ENCODE data around the gene ADTRP.

DNA sequence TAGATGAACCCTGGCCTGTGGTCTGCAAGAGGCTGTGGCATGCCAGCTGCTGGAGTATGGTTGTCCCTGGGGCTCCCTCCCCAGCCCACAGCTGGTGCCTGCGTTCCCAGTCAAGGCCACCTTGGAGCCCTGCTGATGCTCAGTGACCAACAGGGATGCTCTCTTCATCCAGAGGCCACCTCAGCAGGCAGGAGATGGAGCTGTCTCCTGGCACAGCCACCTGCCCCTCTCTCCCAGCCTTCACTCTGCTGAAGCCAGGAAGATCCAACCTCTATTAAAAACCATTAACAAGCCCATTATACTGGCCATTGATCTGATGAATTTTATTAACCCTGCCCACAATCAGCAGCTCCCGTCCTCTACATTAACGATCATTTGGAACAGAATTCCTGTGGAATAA lies 40.4 kb downstream of the ADTRP start:
- TF ChIP-seq, protein P1, sequence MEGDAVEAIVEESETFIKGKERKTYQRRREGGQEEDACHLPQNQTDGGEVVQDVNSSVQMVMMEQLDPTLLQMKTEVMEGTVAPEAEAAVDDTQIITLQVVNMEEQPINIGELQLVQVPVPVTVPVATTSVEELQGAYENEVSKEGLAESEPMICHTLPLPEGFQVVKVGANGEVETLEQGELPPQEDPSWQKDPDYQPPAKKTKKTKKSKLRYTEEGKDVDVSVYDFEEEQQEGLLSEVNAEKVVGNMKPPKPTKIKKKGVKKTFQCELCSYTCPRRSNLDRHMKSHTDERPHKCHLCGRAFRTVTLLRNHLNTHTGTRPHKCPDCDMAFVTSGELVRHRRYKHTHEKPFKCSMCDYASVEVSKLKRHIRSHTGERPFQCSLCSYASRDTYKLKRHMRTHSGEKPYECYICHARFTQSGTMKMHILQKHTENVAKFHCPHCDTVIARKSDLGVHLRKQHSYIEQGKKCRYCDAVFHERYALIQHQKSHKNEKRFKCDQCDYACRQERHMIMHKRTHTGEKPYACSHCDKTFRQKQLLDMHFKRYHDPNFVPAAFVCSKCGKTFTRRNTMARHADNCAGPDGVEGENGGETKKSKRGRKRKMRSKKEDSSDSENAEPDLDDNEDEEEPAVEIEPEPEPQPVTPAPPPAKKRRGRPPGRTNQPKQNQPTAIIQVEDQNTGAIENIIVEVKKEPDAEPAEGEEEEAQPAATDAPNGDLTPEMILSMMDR (IDR thresholded peaks at IDR 0.05): no peak
- no peak for TF ChIP-seq POLR2A (IDR thresholded peaks at IDR 0.05)

Data from tibial nerve (tissue), 3 donors.